ENCODE measurements around the gene HOXA4. TPM values are rescaled to one million over a fixed set of nuclear protein-coding genes. Genes with fewer than 3 reads are reported as not detected.
A peak's percentile ranks its signal among the peaks of the same experiment; 100 is the strongest.

HOXA4 gene
- total and polyA plus RNA-seq, 2 of the 8 experiments (the other 6 are each of a cell fraction or from before 2014, with no cell fraction given), result not detected

DNA sequence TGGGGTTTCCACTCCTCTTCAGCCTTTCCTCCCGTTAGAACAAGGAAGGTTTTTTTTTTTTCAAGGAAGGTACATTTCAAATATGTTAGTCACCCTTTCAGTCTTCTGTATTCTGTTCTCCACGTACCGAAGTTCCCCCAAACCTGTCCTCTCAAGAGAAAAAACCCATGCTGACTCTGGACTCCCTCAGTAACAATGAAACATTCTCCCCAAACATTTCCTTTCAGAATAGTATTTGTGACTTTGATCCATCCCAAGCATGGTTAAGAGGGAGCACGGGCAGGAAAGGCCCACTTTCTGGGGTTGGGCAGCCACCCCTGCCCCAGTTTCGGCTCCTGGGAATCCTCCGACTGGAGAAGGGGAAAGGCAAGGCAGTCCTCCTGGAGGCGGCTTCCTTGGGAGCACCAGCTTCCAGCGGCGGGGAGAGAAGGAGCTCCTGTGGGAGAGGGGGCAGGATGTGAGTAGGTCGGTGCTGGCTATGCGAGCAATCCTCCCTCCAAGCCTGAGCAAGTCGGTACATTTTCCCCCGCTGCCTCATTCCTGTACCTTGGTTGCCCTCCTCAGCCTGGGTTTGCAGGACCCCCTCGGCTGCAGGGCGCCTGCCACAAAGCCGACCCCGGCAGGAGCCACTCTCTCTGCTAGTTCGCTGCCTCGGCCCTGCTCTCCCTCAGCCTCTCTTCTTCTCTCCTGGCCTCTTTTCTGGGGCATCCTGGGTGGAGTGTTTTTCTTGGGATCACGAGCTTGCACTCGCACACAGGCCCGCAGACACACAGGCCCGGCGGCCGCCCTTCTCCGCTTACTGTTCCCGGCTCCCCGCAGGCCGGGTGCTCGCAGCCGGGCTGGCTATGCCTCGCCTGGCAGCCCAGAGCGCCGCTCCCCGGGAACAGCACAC lies 32.6 kb downstream of the HOXA4 start (continued):
- TF ChIP-seq, protein P1, sequence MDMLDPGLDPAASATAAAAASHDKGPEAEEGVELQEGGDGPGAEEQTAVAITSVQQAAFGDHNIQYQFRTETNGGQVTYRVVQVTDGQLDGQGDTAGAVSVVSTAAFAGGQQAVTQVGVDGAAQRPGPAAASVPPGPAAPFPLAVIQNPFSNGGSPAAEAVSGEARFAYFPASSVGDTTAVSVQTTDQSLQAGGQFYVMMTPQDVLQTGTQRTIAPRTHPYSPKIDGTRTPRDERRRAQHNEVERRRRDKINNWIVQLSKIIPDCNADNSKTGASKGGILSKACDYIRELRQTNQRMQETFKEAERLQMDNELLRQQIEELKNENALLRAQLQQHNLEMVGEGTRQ (IDR thresholded peaks at IDR 0.05; ENCODE audit: low read length), result no peak
- no peak for TF ChIP-seq CTBP2 (IDR thresholded peaks at IDR 0.05; ENCODE audit: borderline replicate concordance, insufficient read depth, insufficient read length, low read length)
- TF ChIP-seq EP300 (IDR thresholded peaks at IDR 0.05; ENCODE audit: borderline replicate concordance in 1 of 2, low read depth in 2 of 2, low read length in 2 of 2), result no peak
- TF ChIP-seq PHF8 (conservative IDR thresholded peaks at IDR 0.05; ENCODE audit: low read depth, low read length), result no peak
- TF ChIP-seq CBX8 (IDR thresholded peaks at IDR 0.05; ENCODE audit: borderline replicate concordance, low read depth, low read length), result peak; percentile 45; the same call in 1 of the 2 replicates
- no peak for TF ChIP-seq CREB1 (IDR thresholded peaks at IDR 0.05)
- no peak for TF ChIP-seq GABPA (IDR thresholded peaks at IDR 0.05; ENCODE audit: borderline replicate concordance, insufficient read depth, low read length)
- no peak for TF ChIP-seq RXRA (IDR thresholded peaks at IDR 0.05; ENCODE audit: insufficient read depth, low read depth, low read length)
- TF ChIP-seq SUZ12 (IDR thresholded peaks at IDR 0.05; ENCODE audit: low read length), result peak; percentile 96
- TF ChIP-seq TAF1 (IDR thresholded peaks at IDR 0.05; ENCODE audit: low read depth, low read length), result no peak
- TF ChIP-seq KDM1A (IDR thresholded peaks at IDR 0.05; ENCODE audit: borderline replicate concordance, low read length), result no peak
- TF ChIP-seq POLR2A (IDR thresholded peaks at IDR 0.05; ENCODE audit: control extremely low read depth in 1 of 2, low read depth in 2 of 2, low read length in 2 of 2), result no peak
- TF ChIP-seq, protein P2, sequence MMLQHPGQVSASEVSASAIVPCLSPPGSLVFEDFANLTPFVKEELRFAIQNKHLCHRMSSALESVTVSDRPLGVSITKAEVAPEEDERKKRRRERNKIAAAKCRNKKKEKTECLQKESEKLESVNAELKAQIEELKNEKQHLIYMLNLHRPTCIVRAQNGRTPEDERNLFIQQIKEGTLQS (IDR thresholded peaks at IDR 0.05; ENCODE audit: insufficient read depth, low read depth, low read length), result no peak
- no peak for TF ChIP-seq SAP30 (IDR thresholded peaks at IDR 0.05; ENCODE audit: insufficient read depth, insufficient replicate concordance, low read length)
- no peak for TF ChIP-seq RBBP5 (IDR thresholded peaks at IDR 0.05; ENCODE audit: borderline replicate concordance, low read depth, low read length)
- TF ChIP-seq KDM4A (IDR thresholded peaks at IDR 0.05; ENCODE audit: low read depth, low read length, severe bottlenecking), result no peak
- TF ChIP-seq, protein P3, sequence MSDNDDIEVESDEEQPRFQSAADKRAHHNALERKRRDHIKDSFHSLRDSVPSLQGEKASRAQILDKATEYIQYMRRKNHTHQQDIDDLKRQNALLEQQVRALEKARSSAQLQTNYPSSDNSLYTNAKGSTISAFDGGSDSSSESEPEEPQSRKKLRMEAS (IDR thresholded peaks at IDR 0.05), result no peak
- no peak for TF ChIP-seq RNF2 (IDR thresholded peaks at IDR 0.05; ENCODE audit: borderline replicate concordance, low read depth, low read length, missing control alignments, poor library complexity, severe bottlenecking)
- no peak for TF ChIP-seq SP2 (IDR thresholded peaks at IDR 0.05; ENCODE audit: low read length)
- no peak for TF ChIP-seq POLR2AphosphoS5 (IDR thresholded peaks at IDR 0.05; ENCODE audit: low read depth, low read length)
- no peak for TF ChIP-seq KDM5A (IDR thresholded peaks at IDR 0.05; ENCODE audit: low read length)
